VCaP (cell line): ENCODE data around the gene TMEM167B.

Experiments used
- H3K27ac ChIP-seq: fragments of 450-650 bp; 2 replicates; pipeline ENCODE4 v1.5.1; 2017
- CTCF ChIP-seq: fragments of 450-650 bp; conservative IDR thresholded peaks from 2 replicates; pipeline ENCODE4 v1.5.1; 2017; ENCODE audit warnings: mild to moderate bottlenecking, moderate library complexity

TMEM167B gene

GRCh38 chr1:109069294-109069693, 21.3 kb upstream of the TMEM167B start:
- no peak for TF ChIP-seq CTCF
- H3K27ac ChIP-seq, result no peak overlapping the region

DNA sequence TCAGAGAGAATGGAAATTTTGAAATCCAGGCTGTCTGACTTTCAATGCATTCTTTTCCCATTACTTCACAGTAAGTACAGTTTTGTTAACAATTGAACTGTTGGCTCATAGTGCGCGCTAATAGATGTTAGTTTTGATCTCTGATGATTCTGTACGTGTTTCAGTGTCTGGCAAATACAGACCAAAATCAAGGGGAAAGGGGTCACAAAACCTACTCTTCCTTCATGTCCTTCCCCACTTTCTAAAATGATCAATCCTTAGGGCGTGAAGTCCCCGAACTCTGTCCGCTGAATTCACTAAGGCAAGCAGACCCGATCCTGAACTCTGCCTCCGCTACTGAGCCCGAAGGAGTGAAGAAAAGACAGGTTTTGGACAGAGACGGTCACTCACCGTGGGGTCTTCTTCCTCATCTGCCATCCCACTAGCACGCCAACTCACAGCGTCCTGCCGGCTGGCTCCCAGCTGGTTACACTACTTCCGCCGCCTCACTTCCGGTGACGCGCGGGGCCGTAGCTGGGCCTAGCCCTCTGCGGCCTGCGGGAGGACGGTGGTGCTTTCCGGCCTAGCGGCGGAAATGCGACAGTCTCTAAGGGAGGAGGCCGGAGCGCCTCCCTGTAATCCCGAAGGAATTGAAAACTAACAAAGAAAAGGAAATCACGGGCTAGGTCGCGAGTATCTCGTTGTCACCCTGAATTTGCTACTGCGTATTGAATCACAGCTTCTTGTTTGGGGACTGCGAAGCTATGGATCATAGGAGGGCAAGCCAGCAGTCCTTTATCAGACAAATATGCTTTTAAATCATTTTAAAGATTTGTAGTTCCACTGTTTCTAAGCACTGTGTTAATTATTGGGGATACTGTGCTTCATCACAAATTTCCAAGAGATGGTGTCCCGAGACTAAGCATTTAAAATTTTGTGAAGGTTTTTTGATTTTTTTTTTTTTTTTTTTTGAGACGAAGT, 14.8 kb upstream of the TMEM167B start, which contains the start of gene TAF13:
Gene TAF13 (minus strand): TSS at position 473 of the 960 bp plus-strand sequence. CDS start 56 bp downstream, at position 417.
- no peak for TF ChIP-seq CTCF

DNA sequence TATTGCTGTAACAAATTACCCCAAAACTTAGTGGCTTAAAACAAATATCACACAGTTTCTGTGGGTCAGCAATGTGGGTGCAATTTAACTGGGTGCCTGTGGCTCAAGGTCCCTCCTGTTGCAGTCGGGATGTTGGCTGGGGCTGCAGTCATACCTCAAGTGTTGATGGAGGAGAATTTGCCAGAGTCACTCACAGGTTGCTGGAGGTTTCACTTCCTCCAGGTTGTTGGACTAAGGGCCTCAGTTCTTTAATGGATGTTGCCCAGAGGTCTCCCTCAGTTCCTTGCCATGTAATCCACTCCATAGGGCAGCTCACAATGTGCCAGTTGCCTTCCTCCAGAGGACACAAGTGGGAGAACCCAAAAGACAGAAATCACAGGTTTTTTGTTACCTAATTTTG, 12.2 kb upstream of the TMEM167B start:
- no peak overlapping the region for H3K27ac ChIP-seq
- no peak for TF ChIP-seq CTCF

More for the DNA sequence above, 14.8 kb upstream of the TMEM167B start, which contains the start of gene TAF13:
- peak within 1 kb of the TSS; percentile 90 for H3K27ac ChIP-seq

DNA sequence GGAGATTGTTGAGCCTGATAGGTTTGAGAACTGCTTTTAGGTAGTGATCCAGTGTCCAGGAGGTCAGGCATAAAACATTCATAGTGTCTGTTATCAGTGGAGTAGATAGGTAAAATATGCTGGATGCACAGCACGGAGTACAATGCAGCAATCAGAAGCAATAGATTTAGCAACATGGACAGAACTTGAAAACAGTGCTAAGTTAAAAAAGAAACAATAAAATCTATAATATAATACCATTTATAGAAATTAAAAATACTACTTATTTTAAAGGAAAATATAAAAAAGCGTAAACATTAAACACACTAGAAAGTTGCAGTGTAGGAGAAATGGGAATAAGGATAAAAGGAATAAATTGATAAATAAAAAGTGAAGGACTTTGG, 11.3 kb upstream of the TMEM167B start:
- no peak for TF ChIP-seq CTCF
- peak overlapping the region; percentile 41; the same call in 1 of the 2 replicates for H3K27ac ChIP-seq

DNA sequence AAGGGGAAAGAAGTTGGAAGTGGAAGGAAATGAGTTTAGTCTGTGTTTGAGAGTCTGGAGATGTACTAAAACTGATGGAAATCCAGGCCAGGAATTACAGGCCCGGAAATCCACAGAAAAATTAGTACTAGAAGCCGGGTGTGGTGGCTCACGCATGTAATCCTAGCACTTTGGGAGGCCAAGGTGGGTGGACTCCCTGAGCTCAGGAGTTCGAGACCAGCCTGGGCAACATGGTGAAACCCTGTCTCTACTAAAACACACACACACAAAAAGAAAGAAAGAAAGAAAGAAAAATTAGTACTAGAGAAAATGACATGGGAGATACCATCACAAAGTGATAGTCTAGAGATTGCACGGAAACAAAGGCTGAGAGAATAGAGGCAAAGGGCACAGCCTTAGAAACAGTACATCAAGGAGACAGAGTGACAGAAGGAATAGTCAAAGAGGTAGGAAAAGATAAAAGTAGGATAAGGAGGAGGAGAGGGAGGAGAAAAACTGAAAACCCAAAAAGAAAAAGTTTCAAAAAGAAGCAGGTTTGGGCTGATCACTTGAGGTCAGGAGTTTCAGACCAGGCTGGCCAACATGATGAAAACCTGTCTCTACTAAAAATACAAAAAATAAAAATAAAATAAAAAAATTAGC, 10.0 kb upstream of the TMEM167B start:
- H3K27ac ChIP-seq, result peak overlapping the region; percentile 41
- no peak for TF ChIP-seq CTCF

DNA sequence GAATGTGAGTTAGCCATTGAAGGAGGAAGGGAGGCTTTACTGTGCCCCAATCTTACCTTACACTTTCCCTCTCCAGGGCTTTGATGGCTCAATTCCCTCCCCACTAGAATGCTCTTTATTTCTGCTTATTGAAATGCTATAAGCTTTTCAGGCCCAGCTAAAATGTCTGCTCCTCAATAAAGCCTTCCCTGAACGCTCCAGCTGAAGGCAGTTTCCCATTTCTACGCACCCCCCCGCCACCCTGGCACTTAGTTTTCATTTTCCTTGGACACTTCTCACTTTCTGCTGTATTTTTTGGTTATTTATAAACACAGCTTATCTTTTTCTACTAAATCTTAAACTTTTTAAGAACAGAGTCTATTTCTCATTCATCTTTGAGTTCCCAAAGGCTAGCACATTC, 7.1 kb upstream of the TMEM167B start:
- no peak overlapping the region for H3K27ac ChIP-seq
- no peak for TF ChIP-seq CTCF

DNA sequence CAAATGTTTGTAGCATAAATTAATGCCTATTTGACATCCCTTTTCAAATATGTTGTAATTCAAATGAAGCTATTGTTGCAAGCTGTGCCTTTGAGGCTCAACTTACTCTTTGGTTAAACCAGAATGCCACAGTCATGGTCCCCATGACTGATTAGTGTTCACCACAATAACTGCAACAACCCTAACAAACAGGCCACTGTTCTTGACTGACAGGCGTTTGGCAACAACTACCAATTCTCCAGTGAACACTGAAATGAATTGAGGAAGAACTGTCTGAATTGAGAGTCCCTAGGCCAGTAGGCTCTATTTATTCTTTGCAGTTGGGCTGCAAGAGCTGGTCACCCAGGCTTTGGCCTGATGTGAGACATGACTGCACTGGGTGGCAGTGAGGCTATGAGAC, 6.6 kb upstream of the TMEM167B start:
- no peak overlapping the region for H3K27ac ChIP-seq
- no peak for TF ChIP-seq CTCF
